ENCODE data around the gene CROT.

CROT gene

GRCh38 chr7:87413029-87413428 is 67.6 kb downstream of the CROT start:
- H3K27me3 ChIP-seq: no peaks in the 10 kb centered on the region
- H3K4me3 ChIP-seq (ENCODE audit: low read depth, low read length): no peak overlapping the region
- no peaks in the 10 kb centered on the region for H3K4me1 ChIP-seq
- no peak for TF ChIP-seq CTCF (IDR thresholded peaks at IDR 0.05; ENCODE audit: low read depth, low read length)
- DNase-seq: no peak
- H3K9me3 ChIP-seq: no peaks in the 10 kb centered on the region
- H3K36me3 ChIP-seq: no peaks in the 10 kb centered on the region

GRCh38 chr7:87413951-87414793 is 68.7 kb downstream of the CROT start:
- no peak for TF ChIP-seq CTCF (IDR thresholded peaks at IDR 0.05; ENCODE audit: low read depth, low read length)
- Histone ChIP-seq H3K4me3 (ENCODE audit: low read depth, low read length) (no peak overlapping the region), H3K36me3 (no peaks in the 10 kb centered on the region), H3K27me3 (no peaks in the 10 kb centered on the region), H3K9me3 (no peaks in the 10 kb centered on the region), H3K4me1 (no peaks in the 10 kb centered on the region)
- DNase-seq: no peak

- TF ChIP-seq CTCF (IDR thresholded peaks at IDR 0.05; ENCODE audit: low read depth, low read length): no peak
- Histone ChIP-seq H3K9me3 (no peaks in the 10 kb centered on the region), H3K4me3 (ENCODE audit: low read depth, low read length) (no peak overlapping the region), H3K36me3 (no peaks in the 10 kb centered on the region), H3K27me3 (no peaks in the 10 kb centered on the region), H3K4me1 (no peaks in the 10 kb centered on the region)
- no peak for DNase-seq
Observed at GRCh38 chr7:87414794-87415188, 69.3 kb downstream of the CROT start.

GRCh38 chr7:87416682-87417587 is 71.5 kb downstream of the CROT start:
- H3K4me3 ChIP-seq (ENCODE audit: low read depth, low read length): no peak overlapping the region
- DNase-seq: peak; percentile 71

GRCh38 chr7:87420173-87420572 is 74.7 kb downstream of the CROT start:
- Histone ChIP-seq H3K4me1 (no peaks in the 10 kb centered on the region), H3K4me3 (ENCODE audit: low read depth, low read length) (no peak overlapping the region), H3K27me3 (no peaks in the 10 kb centered on the region), H3K9me3 (no peaks in the 10 kb centered on the region), H3K36me3 (no peaks in the 10 kb centered on the region)
- TF ChIP-seq CTCF (IDR thresholded peaks at IDR 0.05; ENCODE audit: low read depth, low read length): no peak
- peak; percentile 33 for DNase-seq

More at GRCh38 chr7:87416682-87417587, 71.5 kb downstream of the CROT start:
- H3K36me3 ChIP-seq: no peaks in the 10 kb centered on the region
- no peaks in the 10 kb centered on the region for H3K9me3 ChIP-seq
- TF ChIP-seq CTCF (IDR thresholded peaks at IDR 0.05; ENCODE audit: low read depth, low read length): peak; percentile 69
- no peaks in the 10 kb centered on the region for H3K27me3 ChIP-seq
- no peaks in the 10 kb centered on the region for H3K4me1 ChIP-seq
